Loucy (cell line): ENCODE data around the gene FGF14.

Source experiments
- H2AFZ ChIP-seq: fragments of 200-600 bp; sonication (generic); 2 replicates; pipeline ENCODE4 v1.6.0; 2016; ENCODE audit warnings: antibody characterized with exemption, mild to moderate bottlenecking, low read length, moderate library complexity
- H3F3A ChIP-seq: fragments of 200-600 bp; 2 replicates; pipeline ENCODE4 v1.6.0; 2016; ENCODE audit warnings: antibody characterized with exemption, low read depth, mild to moderate bottlenecking
- H3K27me3 ChIP-seq: fragments of 200-600 bp; sonication (generic); 2 replicates; pipeline ENCODE4 v1.6.1; 2014; ENCODE audit warnings: low read length, mild to moderate bottlenecking; ENCODE audit not compliant: insufficient read depth, poor library complexity, severe bottlenecking
- H3K36me3 ChIP-seq: fragments of 200-600 bp; sonication (generic); 2 replicates; pipeline ENCODE4 v1.6.1; 2016; ENCODE audit warnings: low read length; ENCODE audit not compliant: insufficient read depth
- H3K4me1 ChIP-seq: fragments of 200-600 bp; sonication (generic); 2 replicates; pipeline ENCODE4 v1.5.1; 2014; ENCODE audit warnings: low read length, mild to moderate bottlenecking; ENCODE audit not compliant: insufficient read depth, poor library complexity, severe bottlenecking
- H3K4me2 ChIP-seq: fragments of 200-600 bp; sonication (generic); 2 replicates; pipeline ENCODE4 v1.6.0; 2014; ENCODE audit warnings: antibody characterized with exemption, low read length, low read depth, mild to moderate bottlenecking; ENCODE audit not compliant: poor library complexity, severe bottlenecking
- H3K4me3 ChIP-seq: fragments of 200-600 bp; sonication (generic); 2 replicates; pipeline ENCODE4 v1.5.1; 2014; ENCODE audit warnings: low read length, mild to moderate bottlenecking, mixed read lengths; ENCODE audit not compliant: poor library complexity, severe bottlenecking
- H3K79me2 ChIP-seq: fragments of 200-600 bp; sonication (generic); 2 replicates; pipeline ENCODE4 v1.6.1; 2014; ENCODE audit warnings: low read length; ENCODE audit not compliant: insufficient read depth
- H3K9ac ChIP-seq: fragments of 200-600 bp; sonication (generic); 2 replicates; pipeline ENCODE4 v1.6.0; 2014; ENCODE audit warnings: mild to moderate bottlenecking, low read depth, low read length, moderate library complexity; ENCODE audit not compliant: poor library complexity, severe bottlenecking
- H3K9me2 ChIP-seq: fragments of 200-600 bp; sonication (generic); replicated peaks from 2 replicates; pipeline ENCODE4 v1.6.1; 2016; ENCODE audit warnings: low read depth, low read length, mixed read lengths
- H3K9me3 ChIP-seq: fragments of 200-600 bp; sonication (generic); 2 replicates; pipeline ENCODE4 v1.6.1; 2014; ENCODE audit warnings: mild to moderate bottlenecking, antibody characterized with exemption, low read length, low read depth; ENCODE audit not compliant: insufficient read depth
- H4K20me1 ChIP-seq: fragments of 200-600 bp; sonication (generic); 2 replicates; pipeline ENCODE4 v1.6.0; 2014; ENCODE audit warnings: antibody characterized with exemption, low read length, mild to moderate bottlenecking; ENCODE audit not compliant: insufficient read depth, poor library complexity, severe bottlenecking
- EZH2phosphoT487 ChIP-seq: fragments of 200-600 bp; IDR thresholded peaks from 2 replicates; pipeline ENCODE4 v1.6.1; 2018; ENCODE audit warnings: antibody characterized with exemption, mild to moderate bottlenecking, moderate library complexity, borderline replicate concordance
- TF ChIP-seq, protein P1 (sequence below): fragments of 200-600 bp; sonication (generic); conservative IDR thresholded peaks from 2 replicates; pipeline ENCODE4 v1.5.1; 2014; ENCODE audit warnings: mild to moderate bottlenecking, antibody characterized with exemption, low read length

Gene FGF14

DNA sequence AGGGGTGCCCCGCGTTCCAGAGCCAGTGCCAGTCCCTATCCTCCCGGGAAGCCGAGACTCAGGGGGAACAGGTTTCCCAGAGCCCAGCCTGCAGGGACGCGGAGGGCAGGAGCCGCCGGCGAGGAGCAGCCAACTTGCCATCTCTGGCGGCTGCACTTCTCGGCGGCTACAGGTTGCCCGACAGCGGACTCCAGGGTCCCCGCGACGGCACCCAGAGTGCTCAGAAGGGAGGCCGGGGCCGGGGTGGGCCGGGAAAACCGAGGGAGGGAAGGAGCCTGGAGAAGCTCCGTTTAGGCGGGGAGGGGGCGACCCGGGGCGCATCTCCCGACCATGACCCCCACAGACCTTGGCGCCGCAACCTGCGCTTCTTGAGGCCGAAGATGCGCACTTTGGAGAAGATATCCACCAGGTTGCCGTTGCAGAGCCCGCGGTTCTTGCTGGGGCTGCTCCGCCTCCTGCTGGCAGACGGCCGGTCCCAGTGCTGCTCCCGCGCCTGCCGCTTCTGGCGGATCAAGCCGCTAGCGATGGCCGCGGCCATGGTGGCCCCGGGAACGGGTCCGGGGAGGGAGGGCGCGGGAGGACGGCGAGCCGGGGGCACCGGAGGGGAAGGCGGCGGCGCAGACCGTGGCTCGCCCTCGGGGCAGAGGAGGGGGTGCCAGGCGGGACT, 485.6 kb downstream of the FGF14 start:
- no peaks in the 10 kb centered on the region for H3F3A ChIP-seq
- H2AFZ ChIP-seq: no peak overlapping the region
- H3K27me3 ChIP-seq: no peaks in the 10 kb centered on the region
- H3K36me3 ChIP-seq: no peaks in the 10 kb centered on the region
- H3K4me2 ChIP-seq: no peak overlapping the region
- H3K4me3 ChIP-seq: no peak overlapping the region
- H3K4me1 ChIP-seq: no peaks in the 10 kb centered on the region
- H4K20me1 ChIP-seq: no peaks in the 10 kb centered on the region
- H3K9me2 ChIP-seq: no peaks in the 10 kb centered on the region
- H3K79me2 ChIP-seq: no peaks in the 10 kb centered on the region
- no peak for TF ChIP-seq EZH2phosphoT487
- no peak overlapping the region for H3K9ac ChIP-seq
- no peaks in the 10 kb centered on the region for H3K9me3 ChIP-seq

DNA sequence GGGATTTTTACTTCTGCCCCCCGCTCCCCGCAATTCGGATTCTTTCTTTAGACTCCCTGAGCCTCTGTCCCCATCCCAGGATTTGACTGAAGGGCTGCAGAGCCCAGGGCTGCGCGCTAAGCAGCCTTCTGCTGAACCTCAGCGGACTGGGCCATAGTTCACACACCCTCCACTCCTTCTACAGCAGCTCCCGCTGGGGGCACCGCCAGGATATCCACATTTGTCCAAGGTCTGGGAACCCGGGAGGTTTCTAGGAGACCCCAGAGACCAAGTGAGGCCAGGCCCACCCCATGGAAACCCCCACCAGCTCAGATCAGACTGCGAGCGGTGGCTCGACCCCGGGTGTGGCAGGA, 486.1 kb downstream of the FGF14 start:
- Histone ChIP-seq H3K27me3 (no peaks in the 10 kb centered on the region), H3K9ac (no peak overlapping the region), H2AFZ (no peak overlapping the region), H3K4me1 (no peaks in the 10 kb centered on the region), H3K9me3 (no peaks in the 10 kb centered on the region), H3K4me3 (no peak overlapping the region), H3K79me2 (no peaks in the 10 kb centered on the region), H3K4me2 (no peak overlapping the region), H3K36me3 (no peaks in the 10 kb centered on the region), H4K20me1 (no peaks in the 10 kb centered on the region), H3K9me2 (no peaks in the 10 kb centered on the region), H3F3A (no peaks in the 10 kb centered on the region)
- no peak for TF ChIP-seq EZH2phosphoT487
- TF ChIP-seq, protein P1, sequence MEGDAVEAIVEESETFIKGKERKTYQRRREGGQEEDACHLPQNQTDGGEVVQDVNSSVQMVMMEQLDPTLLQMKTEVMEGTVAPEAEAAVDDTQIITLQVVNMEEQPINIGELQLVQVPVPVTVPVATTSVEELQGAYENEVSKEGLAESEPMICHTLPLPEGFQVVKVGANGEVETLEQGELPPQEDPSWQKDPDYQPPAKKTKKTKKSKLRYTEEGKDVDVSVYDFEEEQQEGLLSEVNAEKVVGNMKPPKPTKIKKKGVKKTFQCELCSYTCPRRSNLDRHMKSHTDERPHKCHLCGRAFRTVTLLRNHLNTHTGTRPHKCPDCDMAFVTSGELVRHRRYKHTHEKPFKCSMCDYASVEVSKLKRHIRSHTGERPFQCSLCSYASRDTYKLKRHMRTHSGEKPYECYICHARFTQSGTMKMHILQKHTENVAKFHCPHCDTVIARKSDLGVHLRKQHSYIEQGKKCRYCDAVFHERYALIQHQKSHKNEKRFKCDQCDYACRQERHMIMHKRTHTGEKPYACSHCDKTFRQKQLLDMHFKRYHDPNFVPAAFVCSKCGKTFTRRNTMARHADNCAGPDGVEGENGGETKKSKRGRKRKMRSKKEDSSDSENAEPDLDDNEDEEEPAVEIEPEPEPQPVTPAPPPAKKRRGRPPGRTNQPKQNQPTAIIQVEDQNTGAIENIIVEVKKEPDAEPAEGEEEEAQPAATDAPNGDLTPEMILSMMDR: no peak

DNA sequence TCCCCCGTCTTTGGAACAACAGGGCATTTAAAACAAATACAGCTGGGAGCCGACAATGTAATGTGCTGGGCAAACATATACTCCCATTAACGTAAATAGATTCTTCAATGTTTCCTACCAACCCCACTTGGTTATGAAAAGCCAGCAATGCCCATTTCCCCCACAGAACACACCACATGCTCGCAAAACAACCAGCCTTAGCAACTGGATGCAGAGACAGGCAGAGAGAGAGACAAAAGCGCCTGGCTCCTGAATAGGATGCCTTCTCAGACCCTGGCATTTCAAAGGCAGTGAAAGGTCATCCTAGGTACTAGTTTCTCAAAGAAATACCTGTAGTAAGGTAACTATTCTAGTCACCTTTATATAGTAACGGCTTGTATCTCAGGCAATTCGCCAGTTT, 486.5 kb downstream of the FGF14 start:
- Histone ChIP-seq H3K79me2 (no peaks in the 10 kb centered on the region), H3K4me1 (no peaks in the 10 kb centered on the region), H3K9me3 (no peaks in the 10 kb centered on the region), H3K9me2 (no peaks in the 10 kb centered on the region), H4K20me1 (no peaks in the 10 kb centered on the region), H3K4me3 (no peak overlapping the region), H3K36me3 (no peaks in the 10 kb centered on the region), H3K4me2 (no peak overlapping the region), H3K9ac (no peak overlapping the region), H2AFZ (no peak overlapping the region), H3F3A (no peaks in the 10 kb centered on the region), H3K27me3 (no peaks in the 10 kb centered on the region)
- TF ChIP-seq EZH2phosphoT487: no peak
- TF ChIP-seq, protein P1: no peak

DNA sequence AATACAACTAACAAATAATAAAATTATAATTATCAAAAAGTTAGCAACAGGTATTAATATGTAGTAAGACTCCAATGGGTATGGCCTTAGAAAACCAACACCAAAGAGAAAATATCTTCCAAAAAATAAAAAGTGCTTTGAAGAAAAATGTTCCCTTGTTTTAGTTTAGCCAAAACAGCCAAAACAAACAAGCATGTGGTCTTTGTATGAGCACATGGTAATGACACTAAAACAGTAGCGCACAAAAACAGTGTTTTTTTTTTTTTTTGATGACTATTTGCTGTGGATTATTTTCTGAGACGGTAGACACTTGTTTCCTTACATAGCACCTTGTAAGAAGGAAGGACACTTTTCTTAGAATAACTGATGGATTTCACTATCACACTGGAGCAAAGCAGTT, 490.1 kb downstream of the FGF14 start:
- H3K9ac ChIP-seq: no peak overlapping the region
- H3K4me1 ChIP-seq: no peaks in the 10 kb centered on the region
- no peak overlapping the region for H2AFZ ChIP-seq
- H3K79me2 ChIP-seq: no peaks in the 10 kb centered on the region
- no peaks in the 10 kb centered on the region for H3K9me3 ChIP-seq
- H3K9me2 ChIP-seq: no peaks in the 10 kb centered on the region
- TF ChIP-seq, protein P1: no peak
- TF ChIP-seq EZH2phosphoT487: no peak
- H3K27me3 ChIP-seq: no peaks in the 10 kb centered on the region
- no peak overlapping the region for H3K4me3 ChIP-seq
- no peaks in the 10 kb centered on the region for H4K20me1 ChIP-seq
- H3K36me3 ChIP-seq: no peaks in the 10 kb centered on the region
- no peak overlapping the region for H3K4me2 ChIP-seq
- no peaks in the 10 kb centered on the region for H3F3A ChIP-seq
